Limb (tissue), 2 donors: ENCODE data around the gene ADAMTS16.
"Not testable (repeated sequence)": the region's sequence is repeated elsewhere in the genome, so short reads cannot be mapped to it uniquely, and the experiment has no call there.

ENCODE experiments used
- DNase-seq, 2 donors: peaks; one replicate each; pipeline ENCODE4 v3.0.0-alpha.2; 2016; ENCODE audit errors: extremely low spot score in 2 of 2

ADAMTS16 gene, protein sequence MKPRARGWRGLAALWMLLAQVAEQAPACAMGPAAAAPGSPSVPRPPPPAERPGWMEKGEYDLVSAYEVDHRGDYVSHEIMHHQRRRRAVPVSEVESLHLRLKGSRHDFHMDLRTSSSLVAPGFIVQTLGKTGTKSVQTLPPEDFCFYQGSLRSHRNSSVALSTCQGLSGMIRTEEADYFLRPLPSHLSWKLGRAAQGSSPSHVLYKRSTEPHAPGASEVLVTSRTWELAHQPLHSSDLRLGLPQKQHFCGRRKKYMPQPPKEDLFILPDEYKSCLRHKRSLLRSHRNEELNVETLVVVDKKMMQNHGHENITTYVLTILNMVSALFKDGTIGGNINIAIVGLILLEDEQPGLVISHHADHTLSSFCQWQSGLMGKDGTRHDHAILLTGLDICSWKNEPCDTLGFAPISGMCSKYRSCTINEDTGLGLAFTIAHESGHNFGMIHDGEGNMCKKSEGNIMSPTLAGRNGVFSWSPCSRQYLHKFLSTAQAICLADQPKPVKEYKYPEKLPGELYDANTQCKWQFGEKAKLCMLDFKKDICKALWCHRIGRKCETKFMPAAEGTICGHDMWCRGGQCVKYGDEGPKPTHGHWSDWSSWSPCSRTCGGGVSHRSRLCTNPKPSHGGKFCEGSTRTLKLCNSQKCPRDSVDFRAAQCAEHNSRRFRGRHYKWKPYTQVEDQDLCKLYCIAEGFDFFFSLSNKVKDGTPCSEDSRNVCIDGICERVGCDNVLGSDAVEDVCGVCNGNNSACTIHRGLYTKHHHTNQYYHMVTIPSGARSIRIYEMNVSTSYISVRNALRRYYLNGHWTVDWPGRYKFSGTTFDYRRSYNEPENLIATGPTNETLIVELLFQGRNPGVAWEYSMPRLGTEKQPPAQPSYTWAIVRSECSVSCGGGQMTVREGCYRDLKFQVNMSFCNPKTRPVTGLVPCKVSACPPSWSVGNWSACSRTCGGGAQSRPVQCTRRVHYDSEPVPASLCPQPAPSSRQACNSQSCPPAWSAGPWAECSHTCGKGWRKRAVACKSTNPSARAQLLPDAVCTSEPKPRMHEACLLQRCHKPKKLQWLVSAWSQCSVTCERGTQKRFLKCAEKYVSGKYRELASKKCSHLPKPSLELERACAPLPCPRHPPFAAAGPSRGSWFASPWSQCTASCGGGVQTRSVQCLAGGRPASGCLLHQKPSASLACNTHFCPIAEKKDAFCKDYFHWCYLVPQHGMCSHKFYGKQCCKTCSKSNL

DNA sequence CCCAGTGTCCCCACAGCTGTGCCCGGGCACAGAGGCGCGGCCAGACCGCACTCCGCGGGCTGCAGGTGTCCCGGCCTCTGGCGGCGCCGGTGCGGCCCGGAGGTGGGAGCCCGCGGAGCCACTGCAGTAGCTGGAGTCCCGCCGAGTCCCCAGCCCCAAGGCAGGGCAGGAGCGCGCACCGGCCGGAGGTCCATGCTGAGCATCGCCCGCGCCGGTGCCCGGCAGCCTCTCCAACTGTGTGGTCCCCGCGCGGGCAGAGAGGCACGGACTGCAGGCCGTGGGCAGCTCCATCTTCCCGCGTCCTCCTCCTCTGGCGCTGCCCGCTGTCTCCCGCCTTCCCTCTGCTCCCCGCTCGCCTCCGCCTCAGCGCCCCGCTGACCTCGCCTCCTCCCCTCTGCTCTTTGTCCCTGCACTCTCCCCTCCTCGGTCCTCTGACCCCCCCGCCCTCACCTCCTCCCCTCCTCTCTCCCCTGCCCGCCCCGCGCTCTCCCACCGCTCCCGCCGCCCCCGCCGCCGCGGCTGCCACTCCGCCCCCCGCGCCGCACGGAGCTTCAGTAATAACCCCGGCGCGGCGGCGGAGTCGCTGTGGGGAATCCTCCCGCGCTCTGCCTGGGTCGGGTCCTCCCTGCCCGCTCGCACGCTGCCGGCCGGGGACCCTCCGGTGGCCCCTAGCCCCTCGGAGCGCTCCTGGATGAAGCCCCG, at the start of gene ADAMTS16:
Gene ADAMTS16 (plus strand): TSS at position 554 of the 702 bp plus-strand sequence. CDS start 138 bp downstream, at position 692.
- peak in 1 of 2 donors; percentile 57 for DNase-seq

GRCh38 chr5:5092149-5092548, 48.0 kb upstream of the ADAMTS16 start:
- no peak for DNase-seq

DNA sequence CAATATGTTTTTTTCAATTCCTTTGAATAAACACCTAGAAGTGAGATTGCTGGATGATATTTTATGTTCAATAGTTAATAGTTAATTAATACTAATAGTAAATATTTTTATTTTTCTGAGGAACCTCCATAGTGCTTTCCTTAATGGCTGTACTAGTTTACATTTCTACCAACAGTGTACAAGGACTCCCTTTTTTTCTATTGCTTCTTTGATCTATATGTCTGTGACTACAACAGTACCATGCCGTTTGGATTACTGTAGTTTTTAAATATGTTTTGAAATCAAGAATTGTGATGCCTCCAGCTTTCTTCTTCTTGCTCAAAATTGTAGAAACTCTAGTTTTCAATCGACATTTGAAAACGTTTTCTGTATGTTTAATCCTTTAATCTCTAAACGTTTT, 39.5 kb upstream of the ADAMTS16 start:
- DNase-seq = no peak

DNA sequence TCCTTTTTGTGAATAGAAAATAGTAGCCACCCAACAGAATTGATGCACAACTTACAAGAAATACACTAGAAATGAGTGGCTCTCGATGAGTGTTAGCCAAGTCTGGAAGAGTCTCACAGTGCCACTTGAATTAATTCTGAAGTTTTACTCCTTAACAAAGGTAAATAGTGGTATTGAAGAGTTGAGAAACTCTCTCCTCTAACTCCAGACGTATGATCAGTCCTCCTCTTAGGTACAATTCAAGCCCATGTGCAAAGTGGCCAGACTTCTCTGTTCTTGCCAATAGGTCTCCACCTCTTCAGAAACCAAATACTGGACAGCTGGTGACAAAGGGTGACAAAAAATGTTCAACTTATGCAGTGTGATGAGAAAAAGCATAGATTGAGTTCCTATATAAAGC, 38.5 kb upstream of the ADAMTS16 start:
- no peak for DNase-seq

DNA sequence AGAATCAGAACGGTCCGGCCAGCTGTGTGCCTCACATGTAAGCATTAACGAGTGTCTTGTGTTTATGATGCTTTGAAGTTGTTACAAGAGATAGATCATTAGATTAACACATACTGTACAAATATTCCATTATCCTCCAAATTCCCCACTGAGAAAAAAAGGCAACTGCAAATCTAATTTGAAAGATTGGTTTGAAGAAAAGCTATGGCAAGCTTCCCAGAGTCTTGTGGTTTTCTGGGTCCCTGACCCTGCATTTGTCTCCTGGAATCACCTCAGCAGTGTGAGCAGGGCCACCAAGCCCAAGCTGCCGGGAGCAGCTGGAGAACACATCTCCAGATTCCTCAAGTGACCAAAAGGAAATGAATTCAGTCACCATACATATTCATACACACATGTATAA, 36.9 kb upstream of the ADAMTS16 start:
- no peak for DNase-seq

- DNase-seq = no peak
These were observed 35.6 kb upstream of the ADAMTS16 start for GRCh38 chr5:5104550-5104949.

DNA sequence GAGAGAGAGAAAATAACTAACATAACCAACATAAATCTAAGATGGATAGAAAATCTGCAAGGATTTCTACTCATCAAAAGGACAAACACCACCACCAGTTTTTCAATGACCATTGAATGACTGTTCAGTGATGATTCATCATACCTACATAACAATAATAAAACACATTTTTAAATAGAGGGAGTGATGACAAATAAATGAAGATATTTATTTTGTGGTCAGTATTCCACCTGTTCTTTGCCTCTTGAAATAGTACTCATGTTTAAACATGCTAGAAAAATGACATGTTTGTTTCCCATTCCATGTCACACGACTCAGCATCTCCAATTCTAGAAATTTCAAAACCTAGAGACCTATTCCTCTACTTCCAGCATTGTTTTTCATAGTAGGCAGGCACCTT, 34.6 kb upstream of the ADAMTS16 start:
- no peak for DNase-seq

- no peak for DNase-seq
These were observed 23.2 kb upstream of the ADAMTS16 start for GRCh38 chr5:5116956-5117355.

DNA sequence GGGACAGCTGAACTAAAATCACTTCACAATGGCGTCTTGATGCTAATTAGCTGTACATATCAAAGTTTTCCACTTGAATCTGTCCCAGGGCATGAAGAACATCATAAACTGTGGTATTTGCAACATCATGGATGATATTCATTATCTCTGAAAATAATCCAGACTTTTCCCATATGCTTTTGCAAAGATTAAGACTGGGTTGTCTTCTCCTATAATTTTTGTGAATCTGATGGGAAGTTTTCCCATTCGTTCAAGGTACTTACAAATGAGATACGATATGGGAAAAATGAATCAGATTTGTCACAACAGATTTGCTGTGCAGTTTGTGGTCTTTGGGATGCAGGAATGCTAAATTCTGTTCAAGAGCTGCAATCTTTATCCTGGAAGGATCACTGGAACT, 17.4 kb upstream of the ADAMTS16 start:
- no peak for DNase-seq

DNA sequence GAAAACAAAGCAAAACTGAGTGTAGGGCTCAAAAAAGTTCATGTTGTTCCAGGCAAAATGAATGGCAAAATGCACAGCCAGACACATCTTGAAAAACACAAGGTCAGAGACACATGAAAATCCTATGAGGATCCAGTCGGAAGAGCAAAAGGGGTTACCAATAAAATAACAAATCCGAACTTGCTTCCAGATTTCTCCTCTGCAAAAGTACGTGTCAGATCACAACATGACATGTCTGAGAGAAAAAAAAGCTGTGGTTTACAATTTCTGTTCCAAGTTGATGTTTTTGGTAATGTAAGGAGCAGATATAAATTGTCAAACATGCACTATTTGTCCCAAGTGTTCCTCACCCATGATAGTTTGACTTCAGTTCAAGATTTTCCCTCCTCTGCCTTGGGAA, 15.9 kb upstream of the ADAMTS16 start:
- no peak for DNase-seq

GRCh38 chr5:5126444-5126843, 13.7 kb upstream of the ADAMTS16 start:
- no peak for DNase-seq

GRCh38 chr5:5128766-5129165, 11.4 kb upstream of the ADAMTS16 start:
- DNase-seq = no peak

DNA sequence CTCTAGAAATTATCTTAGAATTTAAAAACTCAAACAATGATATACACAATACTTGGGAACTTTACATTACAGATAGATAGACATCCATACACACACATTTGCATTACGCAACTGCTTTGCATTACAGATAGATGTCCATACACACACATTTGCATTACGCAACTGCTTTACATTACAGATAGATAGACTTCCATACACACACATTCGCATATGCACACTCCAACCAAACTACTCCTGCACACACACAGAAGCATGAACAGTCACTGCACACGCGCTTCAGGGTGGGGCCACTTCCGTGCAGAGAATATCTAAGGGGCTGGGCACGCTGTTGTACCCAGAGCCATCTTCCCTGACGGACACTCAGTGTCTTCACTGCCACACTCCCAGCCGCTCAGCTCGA, 7.9 kb upstream of the ADAMTS16 start:
- no peak for DNase-seq

DNA sequence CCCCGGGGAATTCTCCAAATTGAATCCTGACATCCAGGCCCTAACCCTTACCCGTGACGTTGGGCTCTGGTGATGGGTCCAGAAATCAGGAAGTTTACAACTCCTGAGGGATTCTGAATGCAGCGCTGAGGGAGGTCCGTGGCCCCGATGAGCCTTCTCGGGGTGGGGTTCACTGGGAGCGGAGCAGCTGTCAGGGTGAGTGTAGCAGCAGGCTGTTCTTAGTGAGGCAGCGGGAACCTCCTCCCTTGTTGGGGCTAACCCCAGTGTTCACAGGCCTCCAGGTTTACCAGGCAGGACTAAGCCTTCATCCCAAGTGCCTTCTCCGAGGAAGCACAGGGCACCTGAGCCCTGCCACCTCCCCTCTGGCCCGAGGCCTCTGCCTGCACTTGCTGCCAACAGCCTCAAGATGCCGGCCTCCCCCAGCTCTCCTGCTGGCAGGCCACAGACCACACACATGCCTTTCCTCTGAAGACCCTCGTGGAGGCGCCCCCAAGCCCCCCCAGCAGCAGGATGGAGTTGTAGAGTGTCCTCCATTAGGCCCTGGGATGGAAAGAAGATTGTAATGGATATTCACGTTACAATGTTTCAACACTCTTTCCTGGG, 7.3 kb upstream of the ADAMTS16 start:
- no peak for DNase-seq

DNA sequence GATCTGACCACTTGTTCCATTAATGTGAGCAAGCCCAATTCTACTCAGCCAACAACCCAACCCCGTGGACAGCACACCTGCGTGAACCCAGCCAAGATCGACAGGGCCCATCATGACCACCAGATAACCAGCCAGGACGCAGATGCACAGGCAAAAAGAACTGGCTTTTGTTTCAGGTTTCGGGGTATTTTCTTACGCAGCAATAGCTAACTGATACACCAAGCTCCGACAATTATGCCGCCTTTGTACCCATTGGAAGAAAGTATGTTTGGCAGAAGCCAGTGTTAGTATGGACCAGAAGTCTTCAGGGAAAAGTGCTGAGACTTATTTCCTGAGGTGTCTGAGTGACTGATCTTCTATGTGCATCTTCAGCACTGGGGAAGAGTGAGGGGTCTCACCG, 6.0 kb upstream of the ADAMTS16 start:
- no peak for DNase-seq

DNA sequence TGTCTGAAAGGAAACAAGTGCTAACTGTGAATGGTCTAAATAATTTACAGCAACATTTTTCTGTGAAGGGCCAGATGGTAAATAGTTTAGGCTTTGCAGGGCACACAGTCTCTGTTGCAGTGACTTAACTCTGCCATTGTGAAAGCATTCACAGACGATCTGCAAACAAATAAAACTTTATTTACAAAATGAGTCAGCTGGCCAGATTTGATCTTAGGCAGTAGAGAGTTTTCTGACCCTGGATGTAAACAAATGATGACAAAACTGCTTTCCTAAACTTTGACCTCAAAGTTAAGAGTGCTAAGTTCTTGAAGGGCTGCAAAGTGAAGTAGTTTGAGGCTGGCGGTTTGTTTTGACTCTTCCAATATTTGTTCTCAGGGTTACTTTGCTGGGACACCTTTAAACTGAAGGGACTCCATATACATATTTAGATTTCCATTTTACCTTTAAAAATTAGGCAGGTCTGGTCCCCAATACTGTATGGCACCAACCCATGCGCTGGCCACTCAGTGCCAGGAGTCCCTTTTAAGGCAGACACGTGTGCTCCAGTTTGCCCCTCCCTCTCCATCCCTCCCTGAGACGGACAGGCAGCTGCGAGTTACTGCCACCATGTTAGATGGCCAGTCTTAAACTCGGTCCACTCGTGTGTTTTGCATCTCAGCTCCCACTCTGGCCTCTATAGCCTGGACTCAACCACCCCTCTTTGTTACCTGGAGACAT, 4.0 kb upstream of the ADAMTS16 start:
- DNase-seq = no peak

GRCh38 chr5:5137851-5138250, 2.3 kb upstream of the ADAMTS16 start:
- not testable (repeated sequence) for DNase-seq

DNA sequence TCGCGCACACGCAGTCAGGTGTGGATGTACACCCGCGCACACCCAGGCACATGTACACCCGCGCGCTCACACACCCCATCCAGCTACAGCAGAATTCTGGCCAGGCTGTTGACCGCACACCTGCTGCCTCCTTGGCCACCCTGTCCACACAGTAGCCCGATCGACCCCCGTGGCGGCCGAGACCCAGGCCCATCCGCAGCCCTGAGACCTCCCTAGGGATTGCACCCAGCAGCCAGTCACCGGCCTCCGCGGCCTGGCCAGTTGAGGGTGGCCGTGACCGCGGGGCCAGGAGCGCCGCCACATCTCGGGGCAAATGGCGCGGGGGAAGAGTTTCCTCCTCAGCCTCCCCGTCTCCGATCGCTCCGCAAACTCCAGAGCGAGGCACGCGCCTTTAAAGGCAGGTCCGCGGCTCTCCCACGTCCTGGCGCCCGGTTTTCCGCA, 774 bp upstream of the ADAMTS16 start:
- no peak for DNase-seq

- DNase-seq = peak in 1 of 2 donors; percentile 45
These were observed 579 bp downstream of the ADAMTS16 start for GRCh38 chr5:5140479-5141338.
